ENCODE measurements around the gene ASTL.

The ASTL gene

DNA sequence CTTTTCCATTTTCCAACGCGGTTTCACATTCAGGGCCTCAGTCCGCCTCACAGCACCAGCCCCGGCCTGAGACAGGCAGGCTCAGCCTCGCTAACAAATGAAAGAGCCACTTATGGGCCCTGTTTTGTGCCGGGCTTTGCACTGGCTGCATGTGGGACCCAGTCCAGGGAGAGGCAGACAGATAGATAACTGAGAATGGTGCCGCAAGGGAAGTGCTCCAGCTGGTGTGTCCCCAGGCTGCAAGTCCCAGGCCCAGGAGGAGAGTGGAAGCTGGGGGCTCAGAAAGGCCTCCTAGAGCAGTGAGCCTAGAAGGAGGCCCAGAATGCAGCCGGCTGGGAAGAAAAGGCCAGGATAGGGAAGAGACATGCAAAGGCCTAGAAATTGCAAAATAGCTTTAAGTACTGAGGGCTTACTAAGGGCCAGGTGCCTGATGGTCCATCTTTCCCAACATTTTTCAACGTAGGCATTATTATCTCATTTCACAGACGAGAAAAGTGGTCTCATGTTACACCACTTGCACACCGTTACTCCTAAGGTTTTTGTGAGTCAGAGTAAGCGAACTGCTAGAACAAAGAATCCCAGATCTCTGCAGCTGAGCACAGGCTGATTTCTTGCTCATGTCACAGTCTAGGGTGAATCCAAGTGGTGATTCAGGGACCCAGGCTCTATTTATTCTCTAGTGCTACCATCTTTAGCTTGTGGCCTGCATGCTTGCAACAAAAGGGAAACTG lies 47.9 kb downstream of the ASTL start:
- H3K9me3 ChIP-seq (ENCODE audit: severe bottlenecking): no peaks in the 10 kb centered on the region
- no peaks in the 10 kb centered on the region for H3K36me3 ChIP-seq (ENCODE audit: low read depth)
- ATAC-seq (ENCODE audit: low read depth) (peak; percentile 87), DNase-seq (ENCODE audit: low spot score) (no peak)
- no peak overlapping the region for H3K4me3 ChIP-seq (ENCODE audit: severe bottlenecking)
- no peak overlapping the region for H3K27ac ChIP-seq (ENCODE audit: poor library complexity, severe bottlenecking)
- TF ChIP-seq, protein P1, sequence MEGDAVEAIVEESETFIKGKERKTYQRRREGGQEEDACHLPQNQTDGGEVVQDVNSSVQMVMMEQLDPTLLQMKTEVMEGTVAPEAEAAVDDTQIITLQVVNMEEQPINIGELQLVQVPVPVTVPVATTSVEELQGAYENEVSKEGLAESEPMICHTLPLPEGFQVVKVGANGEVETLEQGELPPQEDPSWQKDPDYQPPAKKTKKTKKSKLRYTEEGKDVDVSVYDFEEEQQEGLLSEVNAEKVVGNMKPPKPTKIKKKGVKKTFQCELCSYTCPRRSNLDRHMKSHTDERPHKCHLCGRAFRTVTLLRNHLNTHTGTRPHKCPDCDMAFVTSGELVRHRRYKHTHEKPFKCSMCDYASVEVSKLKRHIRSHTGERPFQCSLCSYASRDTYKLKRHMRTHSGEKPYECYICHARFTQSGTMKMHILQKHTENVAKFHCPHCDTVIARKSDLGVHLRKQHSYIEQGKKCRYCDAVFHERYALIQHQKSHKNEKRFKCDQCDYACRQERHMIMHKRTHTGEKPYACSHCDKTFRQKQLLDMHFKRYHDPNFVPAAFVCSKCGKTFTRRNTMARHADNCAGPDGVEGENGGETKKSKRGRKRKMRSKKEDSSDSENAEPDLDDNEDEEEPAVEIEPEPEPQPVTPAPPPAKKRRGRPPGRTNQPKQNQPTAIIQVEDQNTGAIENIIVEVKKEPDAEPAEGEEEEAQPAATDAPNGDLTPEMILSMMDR (IDR thresholded peaks at IDR 0.05; ENCODE audit: poor library complexity, severe bottlenecking): no peak
- no peaks in the 10 kb centered on the region for H3K27me3 ChIP-seq (ENCODE audit: insufficient read depth, poor library complexity, severe bottlenecking)
- no peaks in the 10 kb centered on the region for H3K4me1 ChIP-seq (ENCODE audit: insufficient read depth, poor library complexity, severe bottlenecking)

DNA sequence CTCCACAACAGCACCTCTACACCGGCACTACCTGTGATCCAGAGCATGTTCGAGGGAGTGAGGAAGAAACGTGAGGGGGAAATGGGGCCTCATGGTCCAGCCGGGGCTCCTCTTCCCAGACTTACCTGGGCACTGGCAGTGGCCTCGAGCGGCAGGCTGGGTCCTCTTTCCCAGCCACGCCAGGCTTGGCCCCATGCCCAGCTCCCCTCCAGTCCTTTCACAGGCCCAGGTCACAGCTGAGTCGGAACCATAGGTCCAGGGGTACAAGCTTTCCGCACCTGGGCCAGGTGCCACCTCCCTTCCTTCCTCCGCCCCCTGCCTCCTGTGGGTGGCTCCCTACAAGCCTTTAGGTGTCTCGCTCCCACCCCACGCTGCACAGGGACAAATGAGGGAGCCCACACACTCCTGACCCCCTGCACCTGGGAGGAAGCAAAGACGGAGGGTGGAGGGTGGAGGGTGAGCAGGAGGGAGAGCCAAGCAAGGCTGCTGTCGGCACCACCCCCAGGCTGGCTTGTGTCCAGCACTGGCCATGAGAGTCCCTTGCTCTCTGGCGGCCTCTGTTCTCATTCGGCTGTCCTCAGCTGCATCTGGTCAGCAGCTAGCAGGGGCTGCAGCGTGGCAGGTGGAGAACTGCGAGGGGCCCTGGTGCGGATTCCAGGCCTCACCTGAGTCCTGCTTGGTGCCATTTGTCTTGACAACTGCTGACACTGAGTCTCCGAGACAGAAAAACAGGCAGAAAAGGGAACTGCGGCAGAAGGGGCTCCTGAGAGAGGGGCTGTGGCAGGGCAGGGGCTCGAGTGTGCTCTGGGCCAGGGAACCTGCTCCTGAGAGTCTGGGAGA lies 48.7 kb downstream of the ASTL start:
- DNase-seq (ENCODE audit: low spot score) (no peak), ATAC-seq (ENCODE audit: low read depth) (no peak)
- H3K36me3 ChIP-seq (ENCODE audit: low read depth): no peaks in the 10 kb centered on the region
- no peaks in the 10 kb centered on the region for H3K27me3 ChIP-seq (ENCODE audit: insufficient read depth, poor library complexity, severe bottlenecking)
- H3K9me3 ChIP-seq (ENCODE audit: severe bottlenecking): no peaks in the 10 kb centered on the region
- H3K27ac ChIP-seq (ENCODE audit: poor library complexity, severe bottlenecking): no peak overlapping the region
- TF ChIP-seq, protein P1 (IDR thresholded peaks at IDR 0.05; ENCODE audit: poor library complexity, severe bottlenecking): no peak
- H3K4me1 ChIP-seq (ENCODE audit: insufficient read depth, poor library complexity, severe bottlenecking): no peaks in the 10 kb centered on the region
- no peak overlapping the region for H3K4me3 ChIP-seq (ENCODE audit: severe bottlenecking)

DNA sequence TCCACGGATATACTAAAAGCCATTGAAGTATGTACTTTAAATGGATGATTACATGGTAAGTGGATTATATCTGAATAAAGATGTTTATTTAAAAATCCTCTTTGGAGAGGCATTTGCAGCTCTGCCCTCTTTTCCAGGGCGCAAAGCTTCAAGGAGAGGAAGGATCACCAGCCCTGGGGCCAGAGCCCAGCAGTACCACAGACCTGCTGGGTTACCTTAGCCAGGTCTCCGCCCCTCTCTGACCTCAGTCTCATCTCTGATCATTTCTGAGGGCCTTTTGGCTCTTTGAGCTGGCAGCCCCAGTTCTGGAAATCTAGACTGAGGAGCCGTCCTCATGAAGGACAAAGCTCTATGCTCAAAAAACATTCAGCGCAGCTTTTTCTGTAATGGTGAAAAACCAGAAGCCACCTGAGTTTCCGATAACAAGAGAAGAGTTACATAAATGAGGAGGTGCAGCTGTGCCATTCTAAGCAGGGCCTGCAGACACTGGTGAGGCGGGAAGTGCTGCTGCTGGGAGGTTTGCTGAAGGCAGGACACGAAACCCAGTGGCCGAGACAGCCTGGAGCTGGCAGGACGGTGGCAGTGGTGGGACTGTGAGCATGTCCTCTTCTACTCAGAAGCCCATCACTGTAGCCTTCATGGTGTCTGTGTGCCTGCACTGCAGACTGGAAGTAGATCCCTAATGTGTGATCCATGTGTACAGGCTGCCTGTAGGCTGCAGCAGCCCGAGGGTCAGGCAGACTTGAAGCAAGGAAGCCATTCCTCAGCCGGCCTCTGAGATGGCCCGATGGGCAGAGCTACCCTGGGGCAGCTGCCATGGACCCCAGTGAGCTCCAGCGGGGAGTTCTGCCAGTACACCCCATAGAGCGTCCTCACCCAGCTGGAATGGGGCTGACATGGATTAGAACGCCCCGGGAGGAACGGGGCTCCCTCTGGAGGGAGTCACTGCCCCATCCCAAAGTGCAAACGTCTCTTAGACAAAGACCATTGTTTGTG lies 49.7 kb downstream of the ASTL start:
- no peaks in the 10 kb centered on the region for H3K9me3 ChIP-seq (ENCODE audit: severe bottlenecking)
- TF ChIP-seq, protein P1 (IDR thresholded peaks at IDR 0.05; ENCODE audit: poor library complexity, severe bottlenecking): no peak
- no peak overlapping the region for H3K4me3 ChIP-seq (ENCODE audit: severe bottlenecking)
- DNase-seq (ENCODE audit: low spot score): no peak
- no peak for ATAC-seq (ENCODE audit: low read depth)
- no peaks in the 10 kb centered on the region for H3K27me3 ChIP-seq (ENCODE audit: insufficient read depth, poor library complexity, severe bottlenecking)
- H3K36me3 ChIP-seq (ENCODE audit: low read depth): no peaks in the 10 kb centered on the region
- no peaks in the 10 kb centered on the region for H3K4me1 ChIP-seq (ENCODE audit: insufficient read depth, poor library complexity, severe bottlenecking)
- H3K27ac ChIP-seq (ENCODE audit: poor library complexity, severe bottlenecking): no peak overlapping the region

DNA sequence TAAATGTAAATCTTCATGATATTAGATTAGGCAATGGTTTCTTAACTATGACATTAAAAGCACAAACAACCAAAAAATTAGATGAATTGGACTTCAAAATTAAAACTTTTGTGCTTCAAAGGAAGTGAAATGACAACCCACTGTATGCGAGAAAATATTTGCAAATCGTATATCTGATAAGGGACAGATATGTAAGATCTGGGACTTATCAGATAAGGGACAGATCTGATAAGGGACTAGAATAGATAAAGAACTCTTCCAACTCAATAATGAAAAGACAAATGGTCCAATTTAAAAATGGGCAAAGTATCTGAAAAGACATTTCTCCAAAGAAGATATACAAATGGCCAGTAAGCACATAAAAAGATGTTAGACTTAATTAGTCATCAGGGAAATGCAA lies 51.2 kb downstream of the ASTL start:
- DNase-seq (ENCODE audit: low spot score): no peak
- no peak for ATAC-seq (ENCODE audit: low read depth)
- Histone ChIP-seq H3K36me3 (ENCODE audit: low read depth) (no peaks in the 10 kb centered on the region), H3K4me3 (ENCODE audit: severe bottlenecking) (no peak overlapping the region), H3K9me3 (ENCODE audit: severe bottlenecking) (no peaks in the 10 kb centered on the region), H3K27ac (ENCODE audit: poor library complexity, severe bottlenecking) (no peak overlapping the region), H3K27me3 (ENCODE audit: insufficient read depth, poor library complexity, severe bottlenecking) (no peaks in the 10 kb centered on the region), H3K4me1 (ENCODE audit: insufficient read depth, poor library complexity, severe bottlenecking) (no peaks in the 10 kb centered on the region)
- TF ChIP-seq, protein P1 (IDR thresholded peaks at IDR 0.05; ENCODE audit: poor library complexity, severe bottlenecking): no peak

All from RWPE2 (cell line).